HG03354 (cell line): ENCODE results near the gene IL1R1.

Experiments used
- ATAC-seq: cut with Tn5 transposase; IDR thresholded peaks from one replicate; pipeline ENCODE4 v1.9.1; 2021; ENCODE audit warnings: mild to moderate bottlenecking; ENCODE audit not compliant: unreplicated experiment, poor library complexity, severe bottlenecking

Gene IL1R1

GRCh38 chr2:102158011-102158755 is 15.6 kb downstream of the IL1R1 start:
- ATAC-seq = no peak

- no peak for ATAC-seq
These were observed 16.7 kb downstream of the IL1R1 start for GRCh38 chr2:102159295-102159694.

GRCh38 chr2:102166189-102166845 is 23.8 kb downstream of the IL1R1 start:
- no peak for ATAC-seq

- ATAC-seq = no peak
These were observed 25.7 kb downstream of the IL1R1 start for GRCh38 chr2:102168026-102168771.

- ATAC-seq = no peak
These were observed 29.4 kb downstream of the IL1R1 start for GRCh38 chr2:102171946-102172345.

- ATAC-seq = no peak
These were observed 30.2 kb downstream of the IL1R1 start for GRCh38 chr2:102172745-102173144.

GRCh38 chr2:102176172-102176571 is 33.6 kb downstream of the IL1R1 start:
- ATAC-seq = no peak

- no peak for ATAC-seq
These were observed 35.4 kb downstream of the IL1R1 start for GRCh38 chr2:102177814-102178478.

- no peak for ATAC-seq
These were observed 36.5 kb downstream of the IL1R1 start for GRCh38 chr2:102179061-102179460.

- no peak for ATAC-seq
These were observed 37.5 kb downstream of the IL1R1 start for GRCh38 chr2:102179788-102180686.

GRCh38 chr2:102180687-102180999 is 38.1 kb downstream of the IL1R1 start:
- ATAC-seq = no peak

GRCh38 chr2:102181376-102181775 is 38.8 kb downstream of the IL1R1 start:
- ATAC-seq = no peak

GRCh38 chr2:102181919-102182635 is 39.5 kb downstream of the IL1R1 start:
- no peak for ATAC-seq

GRCh38 chr2:102184018-102184417 is 41.5 kb downstream of the IL1R1 start:
- ATAC-seq = no peak

GRCh38 chr2:102184568-102184967 is 42.0 kb downstream of the IL1R1 start:
- no peak for ATAC-seq

GRCh38 chr2:102185347-102185746 is 42.8 kb downstream of the IL1R1 start:
- no peak for ATAC-seq

GRCh38 chr2:102186791-102187495 is 44.4 kb downstream of the IL1R1 start, which contains the start of gene IL1RL2:
Gene IL1RL2 (plus strand): TSS chr2:102187023. CDS start chr2:102187868, 845 bp downstream.
- no peak for ATAC-seq

GRCh38 chr2:102187496-102188150 is 45.1 kb downstream of the IL1R1 start:
- ATAC-seq = no peak
